Measurements from ENCODE around the gene KIF1C.

GRCh38 chr17:4978726-4979125 lies 19.0 kb upstream of the KIF1C start:
- TF ChIP-seq CTCF (IDR thresholded peaks at IDR 0.05) (no peak), POLR2A (IDR thresholded peaks at IDR 0.05) (no peak)
